Lung (tissue), 12 donors: ENCODE measurements around the gene MGAT4C. TPM values are rescaled to one million over a fixed set of nuclear protein-coding genes. Genes with fewer than 3 reads are reported as not detected.

Experiments
- ATAC-seq: fragments of 200-7000 bp; cut with Tn5 transposase; one replicate; pipeline ENCODE4 v1.9.1; 2020; ENCODE audit warnings: moderate number of reproducible peaks; ENCODE audit not compliant: insufficient read depth, low FRiP score
- DNase-seq, 3 donors: peaks; one replicate each; pipeline ENCODE4 v3.0.0-alpha.2; 2013 to 2017
- H3K27ac ChIP-seq, 2 donors: one replicate each; pipeline ENCODE4 v1.5.1; 2013; ENCODE audit warnings: mild to moderate bottlenecking in 2 of 2, moderate library complexity in 2 of 2, control low read depth in 1 of 2, inconsistent platforms in 1 of 2, low read depth in 1 of 2, low read length in 1 of 2
- H3K27me3 ChIP-seq, 3 donors: one replicate each; pipeline ENCODE4 v1.5.1; 2013; ENCODE audit warnings: low read length in 2 of 3; ENCODE audit not compliant: control insufficient read depth in 3 of 3, insufficient read depth in 3 of 3
- H3K36me3 ChIP-seq, 4 donors: one replicate each; pipeline ENCODE4 v1.5.1; 2013; ENCODE audit warnings: low read length in 4 of 4, mild to moderate bottlenecking in 1 of 4, moderate library complexity in 1 of 4; ENCODE audit not compliant: control insufficient read depth in 4 of 4, insufficient read depth in 4 of 4
- H3K4me1 ChIP-seq, 5 donors: one replicate each; pipeline ENCODE4 v1.5.1; 2013; ENCODE audit warnings: low read length in 5 of 5, mild to moderate bottlenecking in 2 of 5, moderate library complexity in 1 of 5; ENCODE audit not compliant: control insufficient read depth in 5 of 5, insufficient read depth in 5 of 5
- H3K4me3 ChIP-seq: one replicate; pipeline ENCODE4 v1.5.1; 2013; ENCODE audit warnings: mild to moderate bottlenecking, control low read depth, moderate library complexity
- H3K9ac ChIP-seq, 2 donors: one replicate each; pipeline ENCODE4 v1.5.1; 2013; ENCODE audit warnings: low read length in 2 of 2, control low read depth in 1 of 2; ENCODE audit not compliant: insufficient read depth in 1 of 2
- H3K9me3 ChIP-seq, 4 donors: one replicate each; pipeline ENCODE4 v1.5.1; 2013; ENCODE audit warnings: low read length in 3 of 4, mild to moderate bottlenecking in 1 of 4, moderate library complexity in 1 of 4; ENCODE audit not compliant: control insufficient read depth in 4 of 4, insufficient read depth in 3 of 4
- WGBS, 2 donors: extraction: QIAGEN DNeasy Blood & Tissue Kit; methylation state at CpG; one replicate each; pipeline ENCODE4 v1.1.7; 2013; 5-methylcytosine and 5-hydroxymethylcytosine counted together
- polyA plus RNA-seq, 2 donors: library from polyadenylated mRNA; stranded (reverse); fragments of 200-250 nt; gene quantifications; one replicate each; pipeline ENCODE4 v1.2.1, GENCODE V29; 2013
- total RNA-seq, 2 donors: library from RNA; depleted of rRNA in 1 of 2; stranded (reverse); fragments of >200 nt in 1 of 2; gene quantifications; one replicate each; pipeline ENCODE4 v1.2.1, GENCODE V29; 2014 to 2021
- TF ChIP-seq, protein P1 (sequence below): IDR thresholded peaks from 2 replicates; pipeline ENCODE4 v1.5.1; 2012; ENCODE audit warnings: mild to moderate bottlenecking; ENCODE audit errors: control extremely low read depth, extremely low read depth
- donor health status: control.
- donor health status: control.
- donor health status: Bipolar disorder and iron deficiency.
- donor health status: healthy.
- donor health status: DM: yes; HTN: yes; CAD: no.

Gene MGAT4C
- total and polyA plus RNA-seq, 4 donors, result 0.01 to 4.1 (median 0.62) TPM

DNA sequence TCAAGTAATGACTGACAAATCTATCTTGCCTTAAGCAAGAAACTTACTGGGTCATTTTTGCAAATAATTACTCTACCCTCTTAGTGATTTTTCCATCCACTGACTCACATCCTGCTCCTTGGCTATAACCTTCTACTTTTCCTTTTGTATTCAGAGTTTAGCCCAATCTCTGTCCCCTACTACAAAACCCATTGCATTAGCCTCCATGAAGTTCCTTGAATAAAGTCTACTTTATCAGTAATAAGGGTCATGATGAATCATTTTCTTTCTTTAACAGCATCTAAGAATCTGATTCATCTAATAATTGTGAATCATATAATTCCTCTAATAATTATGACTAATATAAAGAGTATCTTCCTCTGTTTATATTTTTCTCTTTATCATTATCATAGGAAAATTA is 249.5 kb downstream of the MGAT4C start:
- Histone ChIP-seq H3K27ac (no peak overlapping the region), H3K9ac (no peak overlapping the region), H3K36me3 (no peaks in the 10 kb centered on the region), H3K27me3 (no peaks in the 10 kb centered on the region), H3K4me3 (no peak overlapping the region), H3K4me1 (no peaks in the 10 kb centered on the region), H3K9me3 (no peaks in the 10 kb centered on the region)
- TF ChIP-seq, protein P1, sequence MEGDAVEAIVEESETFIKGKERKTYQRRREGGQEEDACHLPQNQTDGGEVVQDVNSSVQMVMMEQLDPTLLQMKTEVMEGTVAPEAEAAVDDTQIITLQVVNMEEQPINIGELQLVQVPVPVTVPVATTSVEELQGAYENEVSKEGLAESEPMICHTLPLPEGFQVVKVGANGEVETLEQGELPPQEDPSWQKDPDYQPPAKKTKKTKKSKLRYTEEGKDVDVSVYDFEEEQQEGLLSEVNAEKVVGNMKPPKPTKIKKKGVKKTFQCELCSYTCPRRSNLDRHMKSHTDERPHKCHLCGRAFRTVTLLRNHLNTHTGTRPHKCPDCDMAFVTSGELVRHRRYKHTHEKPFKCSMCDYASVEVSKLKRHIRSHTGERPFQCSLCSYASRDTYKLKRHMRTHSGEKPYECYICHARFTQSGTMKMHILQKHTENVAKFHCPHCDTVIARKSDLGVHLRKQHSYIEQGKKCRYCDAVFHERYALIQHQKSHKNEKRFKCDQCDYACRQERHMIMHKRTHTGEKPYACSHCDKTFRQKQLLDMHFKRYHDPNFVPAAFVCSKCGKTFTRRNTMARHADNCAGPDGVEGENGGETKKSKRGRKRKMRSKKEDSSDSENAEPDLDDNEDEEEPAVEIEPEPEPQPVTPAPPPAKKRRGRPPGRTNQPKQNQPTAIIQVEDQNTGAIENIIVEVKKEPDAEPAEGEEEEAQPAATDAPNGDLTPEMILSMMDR, result no peak
- no peak for DNase-seq
- ATAC-seq, result no peak

DNA sequence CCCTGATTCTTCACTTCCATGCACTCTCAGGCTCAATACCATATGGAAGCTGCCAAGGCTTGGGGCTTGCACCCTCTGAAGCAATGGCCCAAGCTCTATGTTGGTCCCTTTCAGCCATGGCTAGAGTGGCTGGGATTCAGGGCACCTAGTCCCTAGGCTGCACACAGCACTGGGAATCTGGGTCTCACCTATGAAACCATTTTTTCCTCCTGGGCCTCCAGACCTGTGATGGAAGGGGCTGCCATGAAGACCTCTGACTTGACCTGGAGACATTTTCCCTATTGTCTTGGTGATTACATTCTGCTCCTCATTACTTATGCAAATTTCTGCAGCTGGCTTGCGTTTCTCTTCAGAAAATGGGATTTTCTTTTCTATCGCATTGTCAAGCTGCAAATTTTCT is 258.1 kb downstream of the MGAT4C start:
- no peaks in the 10 kb centered on the region for H3K4me1 ChIP-seq
- TF ChIP-seq, protein P1, result no peak
- 87 to 93% methylated on average over 2 of the region's 2 CpGs for WGBS, 2 donors
- no peaks in the 10 kb centered on the region for H3K27me3 ChIP-seq
- H3K27ac ChIP-seq, result no peak overlapping the region
- no peak overlapping the region for H3K9ac ChIP-seq
- H3K4me3 ChIP-seq, result no peak overlapping the region
- H3K9me3 ChIP-seq, result peaks cover 0 to 16% (median 4%) of the 10 kb centered on the region in 4 donors
- H3K36me3 ChIP-seq, result no peaks in the 10 kb centered on the region
- DNase-seq (no peak), ATAC-seq (no peak)

DNA sequence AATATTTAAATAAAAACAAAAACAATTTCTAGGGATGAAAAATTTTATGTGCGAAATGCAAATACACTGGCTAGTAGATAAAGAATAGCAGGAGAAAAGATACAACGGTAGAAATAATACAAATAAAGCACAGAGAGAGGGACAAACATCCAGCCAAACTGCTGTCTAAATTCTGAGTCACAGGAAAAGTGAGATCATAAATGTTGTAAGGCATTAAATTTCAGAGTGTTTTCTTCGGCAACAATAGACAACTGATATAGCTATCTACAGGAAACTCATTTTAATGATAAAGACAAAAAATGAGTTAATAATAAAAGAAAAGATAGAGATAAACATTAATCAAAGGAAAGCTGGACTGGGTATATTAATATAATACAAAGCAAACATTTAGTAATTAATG is 259.9 kb downstream of the MGAT4C start:
- H3K9me3 ChIP-seq, result peaks cover 0 to 29% (median 9%) of the 10 kb centered on the region in 4 donors
- TF ChIP-seq, protein P1, result no peak

DNA sequence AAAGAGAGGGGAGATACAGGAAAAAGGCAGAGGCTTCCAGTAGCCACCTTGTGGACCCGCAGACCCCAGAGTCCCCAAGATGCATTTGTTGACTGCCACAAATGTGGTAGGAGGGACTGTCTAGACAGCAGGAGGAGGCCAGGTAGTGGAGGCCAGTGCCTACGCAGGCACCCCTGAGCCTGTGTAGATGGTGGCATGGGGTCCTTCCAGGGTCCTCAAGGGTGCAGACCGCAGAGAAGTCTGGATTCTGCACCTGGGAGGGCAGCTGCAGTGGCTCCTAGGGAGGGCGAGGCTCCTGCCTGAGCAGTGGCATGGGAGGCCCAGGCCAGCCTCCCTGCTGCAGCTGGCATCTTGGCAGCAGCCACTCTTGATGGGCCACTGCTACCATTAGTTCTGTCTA is 262.4 kb downstream of the MGAT4C start:
- ATAC-seq, result no peak
- Histone ChIP-seq H3K4me1 (no peaks in the 10 kb centered on the region), H3K4me3 (no peak overlapping the region), H3K36me3 (no peaks in the 10 kb centered on the region), H3K27me3 (no peaks in the 10 kb centered on the region), H3K9me3 (peaks cover 0 to 33% (median 9%) of the 10 kb centered on the region in 4 donors), H3K27ac (no peak overlapping the region), H3K9ac (no peak overlapping the region)
- no peak for DNase-seq
- TF ChIP-seq, protein P1, result no peak
- WGBS, 2 donors, result 92% methylated on average over 4 of the region's 4 CpGs

More for the DNA sequence above, 259.9 kb downstream of the MGAT4C start:
- H3K36me3 ChIP-seq, result no peaks in the 10 kb centered on the region
- no peak overlapping the region for H3K9ac ChIP-seq
- WGBS, 2 donors, result 74 to 83% methylated on average over 3 of the region's 3 CpGs
- no peak for ATAC-seq
- no peak overlapping the region for H3K4me3 ChIP-seq
- DNase-seq, result no peak
- no peaks in the 10 kb centered on the region for H3K27me3 ChIP-seq
- no peak overlapping the region for H3K27ac ChIP-seq
- H3K4me1 ChIP-seq, result no peaks in the 10 kb centered on the region
